Caco-2 (cell line): ENCODE data around the gene SERINC5. TPM values are rescaled to one million over a fixed set of nuclear protein-coding genes. Genes with fewer than 3 reads are reported as not detected.
A peak's percentile ranks its signal among the peaks of the same experiment; 100 is the strongest.

Experiments used
- BruUV-seq: library from RNA; stranded (reverse); fragments of 400-500 nt; replicated peaks from 2 replicates; lab custom pipeline; 2021; lab: Mats Ljungman, UMichigan
- CTCF ChIA-PET: fragments of 300-600 bp; sonication (Branson Sonifier 250); formaldehyde crosslinking; loops from one replicate; lab custom pipeline; 2022; ENCODE audit warnings: antibody characterized with exemption; lab: Charles Lee
- POLR2A ChIA-PET: fragments of 300-600 bp; sonication (Branson Sonifier 250); formaldehyde crosslinking; loops from one replicate; lab custom pipeline; 2022; ENCODE audit warnings: antibody characterized with exemption; lab: Charles Lee
- DNase-seq, 2 experiments: peaks; one replicate each; pipeline versions ENCODE4 v3.0.0 to v3.0.0-alpha.2; 2020 to 2022
- H3K27me3 ChIP-seq: replicated peaks from 2 replicates; pipeline ENCODE4 v1.6.0; 2011; ENCODE audit warnings: low read length; ENCODE audit not compliant: control insufficient read depth, insufficient read depth
- H3K36me3 ChIP-seq: 2 replicates; pipeline ENCODE4 v1.5.1; 2011; ENCODE audit warnings: low read length; ENCODE audit not compliant: control insufficient read depth, insufficient read depth
- H3K4me1 ChIP-seq: fragments of 250-450 bp; sonication (Bioruptor Pico); 2 replicates; pipeline ENCODE4 v1.5.1; 2020; ENCODE audit warnings: mild to moderate bottlenecking
- H3K4me3 ChIP-seq: 2 replicates; pipeline ENCODE4 v1.5.1; 2011; ENCODE audit warnings: low read depth, mild to moderate bottlenecking, control low read depth, low read length
- H3K9me3 ChIP-seq: fragments of 250-450 bp; sonication (Bioruptor Pico); 2 replicates; pipeline ENCODE4 v1.5.1; 2020; ENCODE audit warnings: mild to moderate bottlenecking, moderate library complexity
- H3K27ac Mint-ChIP-seq: one replicate; pipeline ENCODE4 v1.8.0; 2022; ENCODE audit warnings: mixed read lengths; ENCODE audit not compliant: unreplicated experiment
- H3K27me3 Mint-ChIP-seq: one replicate; pipeline ENCODE4 v1.8.0; 2022; ENCODE audit warnings: mixed read lengths; ENCODE audit not compliant: insufficient read depth, unreplicated experiment
- H3K36me3 Mint-ChIP-seq: one replicate; pipeline ENCODE4 v1.8.0; 2022; ENCODE audit warnings: mild to moderate bottlenecking, mixed read lengths; ENCODE audit not compliant: insufficient read depth, unreplicated experiment
- H3K4me1 Mint-ChIP-seq: one replicate; pipeline ENCODE4 v1.8.0; 2022; ENCODE audit warnings: low read depth, mixed read lengths; ENCODE audit not compliant: unreplicated experiment
- H3K4me3 Mint-ChIP-seq: one replicate; pipeline ENCODE4 v1.8.0; 2022; ENCODE audit warnings: mild to moderate bottlenecking, moderate library complexity, mixed read lengths; ENCODE audit not compliant: unreplicated experiment
- H3K9me3 Mint-ChIP-seq: one replicate; pipeline ENCODE4 v1.8.0; 2022; ENCODE audit warnings: mixed read lengths; ENCODE audit not compliant: unreplicated experiment
- intact Hi-C: fragments of 100-400 bp; cut with micrococcal nuclease; formaldehyde crosslinking; loops from one replicate; pipeline ENCODE4 v1.10.0; 2022; ENCODE audit not compliant: unreplicated experiment
- total RNA-seq: library from RNA; stranded (reverse); gene quantifications from 2 replicates; pipeline ENCODE4 v1.2.3, GENCODE V29; 2022
- TF ChIP-seq, protein P1 (sequence below), 2 experiments: fragments of 200-600 bp in 1 of 2; IDR thresholded peaks; 1 replicate in 1 of 2; 2 replicates in 1 of 2; pipeline versions ENCODE4 v1.5.1 to v1.8.0; 2011 to 2022; ENCODE audit warnings: antibody characterized with exemption in 1 of 2, control low read depth in 1 of 2, inconsistent platforms in 1 of 2, low read depth in 1 of 2, low read length in 1 of 2, mild to moderate bottlenecking in 1 of 2, moderate library complexity in 1 of 2; ENCODE audit not compliant: insufficient read depth in 1 of 2, severe bottlenecking in 1 of 2, unreplicated experiment in 1 of 2

The SERINC5 gene
- total RNA-seq, 1 experiment from 2014 or later, result 225 TPM

DNA sequence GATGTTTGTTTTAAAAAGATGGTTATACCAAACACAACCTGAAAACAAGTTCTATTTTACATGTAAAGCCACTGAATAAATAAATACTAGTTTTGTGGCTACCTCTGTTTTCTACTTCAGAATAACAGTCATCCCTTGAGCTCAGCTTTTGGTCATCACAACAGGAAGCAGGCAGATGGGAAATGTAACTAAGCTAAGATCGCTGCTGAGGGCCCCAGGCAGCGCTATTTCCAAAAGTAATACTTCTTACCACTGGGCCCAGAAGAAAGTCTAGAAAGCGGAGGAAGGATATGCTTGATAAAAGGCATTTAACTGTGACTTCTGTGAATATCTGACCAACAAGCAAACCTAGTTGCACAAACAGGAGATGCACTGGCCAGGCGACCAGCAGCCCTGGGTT, 61.4 kb downstream of the SERINC5 start:
- BruUV-seq, result no TSS peak
- no peaks in the 10 kb centered on the region for H3K27me3 ChIP-seq
- intact Hi-C loops, result no loop called here
- H3K4me3 ChIP-seq, result no peak overlapping the region
- CTCF ChIA-PET, result no interaction called here
- POLR2A ChIA-PET, result no interaction called here
- H3K4me1 ChIP-seq, result peaks cover 62% of the 10 kb centered on the region
- no peak overlapping the region for H3K4me3 Mint-ChIP-seq
- H3K36me3 ChIP-seq, result peaks cover 4% of the 10 kb centered on the region
- no peaks in the 10 kb centered on the region for H3K9me3 ChIP-seq
- H3K27me3 Mint-ChIP-seq, result no peaks in the 10 kb centered on the region
- H3K4me1 Mint-ChIP-seq, result peaks cover 48% of the 10 kb centered on the region
- H3K36me3 Mint-ChIP-seq, result peaks cover 93% of the 10 kb centered on the region
- peak overlapping the region; percentile 71 for H3K27ac Mint-ChIP-seq
- H3K9me3 Mint-ChIP-seq, result no peaks in the 10 kb centered on the region
- DNase-seq, result no peak
- TF ChIP-seq, protein P1, sequence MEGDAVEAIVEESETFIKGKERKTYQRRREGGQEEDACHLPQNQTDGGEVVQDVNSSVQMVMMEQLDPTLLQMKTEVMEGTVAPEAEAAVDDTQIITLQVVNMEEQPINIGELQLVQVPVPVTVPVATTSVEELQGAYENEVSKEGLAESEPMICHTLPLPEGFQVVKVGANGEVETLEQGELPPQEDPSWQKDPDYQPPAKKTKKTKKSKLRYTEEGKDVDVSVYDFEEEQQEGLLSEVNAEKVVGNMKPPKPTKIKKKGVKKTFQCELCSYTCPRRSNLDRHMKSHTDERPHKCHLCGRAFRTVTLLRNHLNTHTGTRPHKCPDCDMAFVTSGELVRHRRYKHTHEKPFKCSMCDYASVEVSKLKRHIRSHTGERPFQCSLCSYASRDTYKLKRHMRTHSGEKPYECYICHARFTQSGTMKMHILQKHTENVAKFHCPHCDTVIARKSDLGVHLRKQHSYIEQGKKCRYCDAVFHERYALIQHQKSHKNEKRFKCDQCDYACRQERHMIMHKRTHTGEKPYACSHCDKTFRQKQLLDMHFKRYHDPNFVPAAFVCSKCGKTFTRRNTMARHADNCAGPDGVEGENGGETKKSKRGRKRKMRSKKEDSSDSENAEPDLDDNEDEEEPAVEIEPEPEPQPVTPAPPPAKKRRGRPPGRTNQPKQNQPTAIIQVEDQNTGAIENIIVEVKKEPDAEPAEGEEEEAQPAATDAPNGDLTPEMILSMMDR (IDR thresholded peaks at IDR 0.05; ENCODE audit: insufficient read depth in 1 of 2, low read depth in 1 of 2, low read length in 1 of 2, severe bottlenecking in 1 of 2, unreplicated experiment in 1 of 2), result no peak

DNA sequence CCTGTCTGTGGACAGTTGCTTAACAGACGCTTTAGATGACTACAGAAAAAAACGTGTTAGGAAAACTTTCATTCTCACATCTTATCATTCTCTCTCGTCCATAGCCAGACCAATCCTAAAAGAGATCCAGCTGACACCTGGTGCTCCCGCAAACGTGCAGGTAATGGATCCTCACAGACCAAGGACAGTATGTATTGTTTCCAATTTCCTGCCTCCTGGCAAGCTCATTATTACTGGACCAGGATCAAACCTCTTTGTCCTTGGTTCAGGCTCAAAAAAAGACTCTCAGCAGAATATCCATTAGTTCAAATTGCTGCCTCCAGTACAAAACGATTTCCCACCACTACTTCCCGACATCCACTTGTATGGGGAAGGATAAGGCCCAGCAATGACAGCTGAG, 62.4 kb downstream of the SERINC5 start:
- CTCF ChIA-PET, result interaction anchor here (1.2 to 2.5 kb wide), 2 partner anchors 12 to 19 kb away, joined by 4 to 11 read pairs; no protein-coding TSS in a partner anchor

DNA sequence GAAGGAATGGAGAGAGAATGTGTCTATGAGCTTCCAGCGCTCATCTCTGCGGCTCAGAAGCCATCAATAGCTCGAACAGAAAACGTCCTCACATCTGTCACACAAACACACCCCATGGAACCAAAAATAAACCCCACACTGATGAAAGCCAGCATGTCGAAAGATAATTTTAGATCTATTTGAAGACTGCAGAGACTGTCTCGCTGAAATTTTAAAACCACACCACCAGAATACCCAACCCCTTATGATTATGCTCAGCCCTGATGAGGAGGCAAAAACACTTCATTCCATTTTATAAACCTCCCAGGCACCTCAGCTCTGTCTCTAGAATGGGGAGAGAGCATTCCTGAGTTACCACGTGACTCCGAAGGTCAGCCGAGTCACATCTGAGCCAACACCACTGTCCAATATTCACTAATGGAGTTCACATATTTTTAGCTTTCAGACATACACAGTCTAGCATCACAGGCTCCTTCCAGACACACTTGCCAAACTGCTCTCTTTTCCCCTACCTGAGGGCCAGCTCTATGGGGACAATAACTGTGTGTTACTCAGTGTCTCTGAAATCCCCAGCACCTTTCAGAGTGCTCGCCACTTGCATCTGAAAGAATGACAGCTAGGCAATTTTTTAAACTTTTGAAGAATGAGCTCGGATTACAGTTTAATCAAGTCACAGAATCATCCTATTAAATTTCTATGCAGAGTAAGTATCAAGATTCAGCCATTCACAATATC, 63.2 kb downstream of the SERINC5 start:
- TF ChIP-seq, protein P1 (IDR thresholded peaks at IDR 0.05; ENCODE audit: insufficient read depth in 1 of 2, low read depth in 1 of 2, low read length in 1 of 2, severe bottlenecking in 1 of 2, unreplicated experiment in 1 of 2), result no peak
- no peaks in the 10 kb centered on the region for H3K27me3 ChIP-seq
- H3K36me3 ChIP-seq, result peaks cover 2% of the 10 kb centered on the region
- no TSS peak for BruUV-seq
- Mint-ChIP-seq H3K36me3 (peaks cover 88% of the 10 kb centered on the region), H3K27ac (peak overlapping the region; percentile 71), H3K4me3 (peak overlapping the region; percentile 52), H3K27me3 (no peaks in the 10 kb centered on the region), H3K4me1 (peaks cover 48% of the 10 kb centered on the region), H3K9me3 (no peaks in the 10 kb centered on the region)
- ChIA-PET POLR2A (interaction anchor here (1.2 kb wide), 1 partner anchor 64 kb away, joined by 3 read pairs; the partner anchor contains the start of gene SERINC5), CTCF (interaction anchor here (1.2 to 2.5 kb wide), 2 partner anchors 12 to 18 kb away, joined by 4 to 11 read pairs; no protein-coding TSS in a partner anchor)
- H3K4me3 ChIP-seq, result no peak overlapping the region
- H3K9me3 ChIP-seq, result no peaks in the 10 kb centered on the region
- DNase-seq, result peak; percentile 54 to 58
- intact Hi-C loops, result no loop called here
- peaks cover 67% of the 10 kb centered on the region for H3K4me1 ChIP-seq

More for the DNA sequence above, 62.4 kb downstream of the SERINC5 start:
- Histone ChIP-seq H3K4me3 (no peak overlapping the region), H3K27me3 (no peaks in the 10 kb centered on the region), H3K36me3 (peaks cover 2% of the 10 kb centered on the region), H3K4me1 (peaks cover 65% of the 10 kb centered on the region), H3K9me3 (no peaks in the 10 kb centered on the region)
- peaks cover 48% of the 10 kb centered on the region for H3K4me1 Mint-ChIP-seq
- DNase-seq, result no peak
- TF ChIP-seq, protein P1 (IDR thresholded peaks at IDR 0.05; ENCODE audit: insufficient read depth in 1 of 2, low read depth in 1 of 2, low read length in 1 of 2, severe bottlenecking in 1 of 2, unreplicated experiment in 1 of 2), result no peak
- no TSS peak for BruUV-seq
- H3K36me3 Mint-ChIP-seq, result peaks cover 93% of the 10 kb centered on the region
- no peaks in the 10 kb centered on the region for H3K9me3 Mint-ChIP-seq
- peak overlapping the region; percentile 71 for H3K27ac Mint-ChIP-seq
- POLR2A ChIA-PET, result interaction anchor here (1.2 kb wide), 1 partner anchor 63 kb away, joined by 3 read pairs; the partner anchor contains the start of gene SERINC5
- intact Hi-C loops, result no loop called here
- H3K4me3 Mint-ChIP-seq, result peak overlapping the region; percentile 52
- H3K27me3 Mint-ChIP-seq, result no peaks in the 10 kb centered on the region
